Measurements from ENCODE around the gene UROC1.
"Not testable (repeated sequence)": the region's sequence is repeated elsewhere in the genome, so short reads cannot be mapped to it uniquely, and the experiment has no call there.

Gene UROC1

GRCh38 chr3:126546549-126547239 is 29.1 kb upstream of the UROC1 start:
- DNase-seq: no peak

GRCh38 chr3:126546013-126546412 is 28.4 kb upstream of the UROC1 start:
- no peak for DNase-seq

- no peak for DNase-seq
Observed at GRCh38 chr3:126545544-126545943, 28.0 kb upstream of the UROC1 start.

GRCh38 chr3:126544596-126545281 is 27.2 kb upstream of the UROC1 start:
- no peak for DNase-seq

- no peak for DNase-seq
Observed at GRCh38 chr3:126543457-126544061, 26.0 kb upstream of the UROC1 start.

GRCh38 chr3:126542340-126543241 is 25.0 kb upstream of the UROC1 start:
- no peak for DNase-seq

- DNase-seq: no peak
Observed at GRCh38 chr3:126541628-126542339, 24.2 kb upstream of the UROC1 start.

- peak in 1 of 2 donors; percentile 21 for DNase-seq
Observed at GRCh38 chr3:126540951-126541627, 23.5 kb upstream of the UROC1 start.

GRCh38 chr3:126540342-126540849 is 22.8 kb upstream of the UROC1 start:
- DNase-seq: peak; percentile 18 to 95

- no peak for DNase-seq
Observed at GRCh38 chr3:126539558-126540250, 22.1 kb upstream of the UROC1 start.

- no peak for DNase-seq
Observed at GRCh38 chr3:126538966-126539365, 21.4 kb upstream of the UROC1 start.

- DNase-seq: no peak
Observed at GRCh38 chr3:126538316-126538715, 20.7 kb upstream of the UROC1 start.

GRCh38 chr3:126537730-126538281 is 20.2 kb upstream of the UROC1 start:
- DNase-seq: no peak

GRCh38 chr3:126537116-126537729 is 19.6 kb upstream of the UROC1 start:
- DNase-seq: no peak

GRCh38 chr3:126536126-126536525 is 18.6 kb upstream of the UROC1 start:
- no peak for DNase-seq

GRCh38 chr3:126535636-126536035 is 18.1 kb upstream of the UROC1 start:
- DNase-seq: no peak

GRCh38 chr3:126534716-126535115 is 17.1 kb upstream of the UROC1 start:
- DNase-seq: not testable (repeated sequence)

GRCh38 chr3:126533506-126533905 is 15.9 kb upstream of the UROC1 start:
- no peak for DNase-seq

- no peak for DNase-seq
Observed at GRCh38 chr3:126531051-126531330, 13.4 kb upstream of the UROC1 start.
